Kidney glomerular epithelial cell (primary cell): ENCODE measurements around the gene COL7A1.
"Not testable (repeated sequence)": the region's sequence is repeated elsewhere in the genome, so short reads cannot be mapped to it uniquely, and the experiment has no call there.

Source experiments
- DNase-seq: peaks from one replicate; lab custom pipeline; 2025; lab: John Stamatoyannopoulos, UW

The COL7A1 gene

DNA sequence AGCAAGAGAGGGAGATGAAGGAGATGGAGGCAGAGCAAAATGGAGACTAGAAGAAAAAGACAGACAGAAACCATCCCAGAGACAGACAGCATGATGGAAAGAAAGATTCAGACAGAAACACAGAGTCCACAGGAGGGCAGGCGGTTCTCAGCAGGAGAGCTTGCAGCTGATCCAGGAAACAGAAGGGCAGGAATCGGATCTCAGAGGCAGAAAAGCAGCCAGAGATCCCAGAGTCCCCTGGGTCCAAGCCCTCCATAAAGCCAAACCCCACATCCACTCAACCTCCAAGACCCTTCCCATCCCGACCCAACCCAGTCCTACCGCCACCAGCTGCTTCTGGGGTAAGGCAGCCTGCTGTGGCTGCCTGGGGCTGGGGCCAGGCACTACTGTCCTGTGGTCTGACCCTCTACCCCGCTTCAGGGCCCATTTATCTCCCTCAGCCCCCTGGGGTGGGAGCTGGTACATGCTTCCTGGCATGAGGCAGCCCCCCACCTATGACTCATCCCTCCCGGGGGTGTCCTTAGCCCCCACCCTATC is 31.7 kb downstream of the COL7A1 start, which contains the start of gene UCN2:
Gene UCN2 (minus strand): TSS at position 400 of the 537 bp plus-strand sequence. CDS start 657 bp downstream, outside the sequence.
- DNase-seq: no peak

GRCh38 chr3:48562367-48563095 is 32.6 kb downstream of the COL7A1 start:
- no peak for DNase-seq

DNA sequence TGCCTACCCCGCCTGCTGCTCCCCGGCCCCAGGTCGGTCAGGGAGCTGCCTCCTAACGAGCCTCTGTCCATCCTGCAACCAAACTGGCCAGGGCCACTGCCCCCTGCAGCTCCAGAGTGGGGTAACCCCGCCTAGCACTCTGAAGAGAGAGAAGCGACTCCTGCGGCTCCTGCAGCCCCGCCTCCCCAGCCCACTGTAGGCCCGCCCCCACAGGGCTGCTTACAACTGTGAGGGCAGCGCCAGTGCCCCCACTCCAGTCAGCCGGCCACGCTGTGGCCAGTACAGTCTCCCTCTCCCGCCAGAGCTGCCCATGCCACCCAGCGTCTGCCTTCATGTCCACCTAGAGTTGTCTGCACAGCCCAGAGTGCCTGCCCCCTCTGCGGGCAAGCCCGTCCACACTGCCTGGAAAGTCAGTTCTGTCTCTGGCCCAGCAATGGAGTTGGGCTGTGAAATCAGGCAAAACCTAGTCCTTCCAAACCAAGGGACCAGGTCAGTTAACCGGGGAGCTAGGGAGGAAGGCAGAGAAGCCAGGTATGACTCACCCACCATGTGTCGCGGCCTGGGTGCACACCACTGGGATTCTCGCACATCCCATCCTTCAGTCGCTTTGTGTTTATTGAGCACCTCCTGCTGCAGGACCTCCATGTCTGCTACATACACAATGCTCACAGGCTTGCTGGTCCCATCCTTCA is 33.9 kb downstream of the COL7A1 start:
- DNase-seq: peak; percentile 35

DNA sequence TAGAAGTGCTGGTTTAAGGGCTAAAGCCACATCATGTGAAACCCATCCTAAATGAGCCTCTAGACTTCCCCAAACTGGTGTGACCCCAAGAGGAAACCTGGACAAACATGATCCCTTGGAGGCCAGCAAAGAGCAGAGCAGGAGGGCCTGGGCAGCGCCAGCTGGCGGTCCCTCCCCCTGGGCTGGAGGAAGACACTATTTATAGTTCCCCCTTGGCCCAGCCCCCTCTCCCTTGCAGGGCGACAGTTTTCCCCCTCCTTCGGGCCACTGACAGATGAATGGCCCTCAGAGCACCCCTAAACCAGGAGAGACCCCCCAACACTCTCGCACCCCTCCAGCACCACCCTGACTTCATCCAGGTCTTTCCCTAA is 34.5 kb downstream of the COL7A1 start:
- no peak for DNase-seq

DNA sequence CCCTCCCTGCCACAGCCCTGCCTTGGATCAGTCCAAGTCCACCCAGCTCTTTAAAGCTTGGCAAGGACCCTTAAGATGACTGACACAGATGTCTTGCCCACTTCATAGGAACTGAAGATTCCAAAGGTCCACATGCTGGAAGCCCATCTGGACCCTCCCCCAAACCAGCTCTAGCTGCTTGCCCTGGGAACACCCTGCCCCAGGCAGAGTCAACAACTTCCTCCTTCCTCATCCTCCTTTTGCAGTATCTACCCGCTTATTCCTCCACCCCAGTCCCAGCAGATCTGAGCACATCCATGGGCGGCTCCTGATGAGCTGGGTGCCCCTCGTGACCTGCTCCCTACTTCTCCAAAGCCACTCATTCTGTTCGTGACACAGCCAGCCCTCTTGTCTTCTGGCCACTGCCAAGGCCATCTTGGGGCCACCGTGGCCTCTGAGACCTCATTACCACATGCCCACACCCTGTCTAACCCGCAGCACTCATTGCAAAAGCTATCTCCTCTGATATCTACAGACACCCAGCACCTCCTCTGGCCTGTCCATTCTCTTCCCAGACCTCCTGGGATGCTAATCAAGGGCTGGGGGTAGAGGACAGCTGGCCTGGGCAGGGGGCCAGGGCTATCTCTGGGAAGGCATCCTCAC is 36.5 kb downstream of the COL7A1 start:
- no peak for DNase-seq

- peak; percentile 97 for DNase-seq
Observed at GRCh38 chr3:48556796-48557626, 38.1 kb downstream of the COL7A1 start, which contains the start of gene PFKFB4. PFKFB4 (minus strand) TSS chr3:48556803; CDS start chr3:48556777, 26 bp downstream.

DNA sequence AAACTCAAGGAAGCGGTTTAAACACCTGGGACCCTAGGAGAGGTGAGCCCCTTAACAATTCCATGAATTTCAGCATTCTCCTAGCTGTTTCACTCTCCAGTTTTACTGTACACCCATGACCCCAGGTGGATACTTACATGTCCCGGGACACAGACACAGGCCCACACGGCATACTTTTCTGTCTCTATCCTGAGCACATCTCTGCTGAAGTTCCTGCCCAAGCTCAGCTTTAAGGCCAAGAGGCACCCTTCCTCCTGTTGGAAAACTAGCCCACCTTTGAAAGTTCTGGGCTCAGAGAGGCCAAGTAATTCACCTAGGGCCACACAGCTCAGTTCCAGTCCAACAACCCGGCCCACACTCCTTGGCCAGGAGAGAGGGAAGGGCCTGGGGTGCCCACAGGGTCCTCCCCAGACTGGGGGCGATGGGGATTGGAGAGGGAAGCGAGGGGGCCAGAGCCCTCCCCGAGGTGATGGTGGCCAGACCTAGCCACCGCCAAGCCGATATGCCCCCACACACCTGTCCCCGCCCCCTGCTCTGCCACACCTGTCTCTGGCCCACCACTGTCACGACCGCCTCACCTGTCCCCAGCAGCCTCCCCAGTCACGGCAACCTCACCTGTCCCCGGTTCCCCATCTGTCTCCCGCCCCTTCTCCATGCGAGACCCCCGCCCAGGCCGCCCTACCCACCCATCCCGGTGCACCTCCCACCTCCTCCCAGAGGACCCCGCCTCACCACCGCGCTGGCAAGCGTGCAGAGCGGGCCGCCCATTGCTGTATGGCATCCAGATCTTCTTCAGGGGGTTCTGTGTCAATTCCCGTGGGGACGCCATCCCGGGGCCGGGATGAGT is 39.0 kb downstream of the COL7A1 start:
- no peak for DNase-seq

- no peak for DNase-seq
Observed at GRCh38 chr3:48555231-48555948, 39.7 kb downstream of the COL7A1 start.

DNA sequence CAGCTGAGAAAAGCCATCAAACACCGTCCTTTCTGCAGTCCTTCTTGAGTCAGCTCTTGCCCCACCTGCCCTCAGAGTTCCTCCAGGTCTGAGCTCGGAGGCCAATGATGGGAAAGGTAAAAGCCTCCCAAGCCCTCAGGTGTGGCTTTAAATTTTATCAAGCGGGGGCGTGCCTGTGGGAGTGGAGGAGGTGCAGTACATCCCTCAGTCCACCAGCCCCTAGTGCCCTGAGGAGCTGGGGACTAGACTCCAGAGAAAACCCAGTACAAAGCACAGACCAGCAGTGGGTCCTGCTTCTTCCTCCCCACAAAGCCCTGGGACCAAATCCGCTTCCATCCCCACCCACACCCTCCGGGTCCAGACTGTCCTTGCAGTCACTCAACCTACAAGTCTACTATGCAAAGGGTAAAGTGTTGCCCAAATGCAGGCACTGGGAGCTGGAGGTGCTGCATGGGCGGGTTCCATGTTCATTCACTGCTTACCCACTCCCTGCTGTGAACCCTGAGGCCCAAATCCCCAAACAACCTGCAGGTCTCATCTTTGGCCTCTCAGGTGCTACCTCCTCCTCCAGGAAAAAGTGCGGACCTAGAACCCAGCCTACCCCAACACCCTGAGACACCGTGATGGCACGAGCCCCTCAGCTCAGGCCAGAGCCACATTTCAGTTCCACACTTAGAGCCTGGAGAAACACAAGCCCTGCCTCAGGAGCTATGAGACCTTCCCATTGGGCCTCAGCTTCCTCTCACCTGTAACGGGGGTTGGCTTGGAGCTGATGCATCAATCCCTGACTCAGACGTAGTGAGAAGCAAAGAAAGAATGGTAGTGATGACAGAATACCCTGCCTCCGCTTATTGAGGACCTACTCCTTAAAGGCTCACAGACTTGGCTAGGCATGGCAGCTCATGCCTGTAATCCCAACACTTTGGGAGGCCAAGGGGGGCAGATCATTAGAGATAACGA is 41.0 kb downstream of the COL7A1 start:
- no peak for DNase-seq

GRCh38 chr3:48553361-48553760 is 41.8 kb downstream of the COL7A1 start:
- DNase-seq: no peak

GRCh38 chr3:48552111-48552951 is 42.8 kb downstream of the COL7A1 start:
- no peak for DNase-seq

DNA sequence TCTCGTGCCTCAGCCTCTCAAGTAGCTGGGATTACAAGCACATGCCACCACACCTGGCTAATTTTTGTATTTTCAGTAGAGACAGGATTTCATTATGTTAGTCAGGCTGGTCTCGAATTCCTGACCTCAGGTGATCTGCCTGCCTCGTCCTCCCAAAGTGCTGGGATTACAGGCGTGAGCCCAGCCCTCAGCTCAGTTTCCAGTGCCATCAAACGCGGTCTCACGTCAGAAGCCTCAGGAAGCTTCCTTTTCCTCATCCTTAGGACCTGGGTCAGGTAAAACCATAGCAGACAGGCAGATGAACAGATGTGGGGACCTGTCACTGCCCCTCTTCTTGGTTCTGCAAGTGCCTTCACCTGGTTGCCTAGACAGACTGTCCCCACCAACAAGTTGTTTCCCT is 43.5 kb downstream of the COL7A1 start:
- not testable (repeated sequence) for DNase-seq

- peak; percentile 58 for DNase-seq
Observed at GRCh38 chr3:48548729-48549705, 46.1 kb downstream of the COL7A1 start.

DNA sequence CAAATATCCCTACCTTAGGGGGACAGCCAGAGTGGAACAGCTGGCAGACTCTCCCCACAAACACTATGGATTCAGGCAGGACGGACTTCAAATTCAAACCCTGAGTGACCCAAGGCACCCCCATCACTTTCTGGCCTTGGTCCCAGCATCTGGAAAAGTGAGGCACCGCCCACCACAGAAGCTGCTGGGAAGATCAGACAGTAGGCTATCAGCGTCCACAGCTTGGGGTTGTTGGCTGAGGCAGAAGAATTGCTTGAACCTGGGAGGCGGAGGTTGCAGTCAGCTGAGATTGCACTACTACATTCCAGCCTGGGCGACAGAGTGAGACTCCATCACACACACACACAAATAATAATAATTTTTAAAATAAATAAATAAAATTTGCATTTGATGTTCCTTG is 47.0 kb downstream of the COL7A1 start:
- DNase-seq: no peak

DNA sequence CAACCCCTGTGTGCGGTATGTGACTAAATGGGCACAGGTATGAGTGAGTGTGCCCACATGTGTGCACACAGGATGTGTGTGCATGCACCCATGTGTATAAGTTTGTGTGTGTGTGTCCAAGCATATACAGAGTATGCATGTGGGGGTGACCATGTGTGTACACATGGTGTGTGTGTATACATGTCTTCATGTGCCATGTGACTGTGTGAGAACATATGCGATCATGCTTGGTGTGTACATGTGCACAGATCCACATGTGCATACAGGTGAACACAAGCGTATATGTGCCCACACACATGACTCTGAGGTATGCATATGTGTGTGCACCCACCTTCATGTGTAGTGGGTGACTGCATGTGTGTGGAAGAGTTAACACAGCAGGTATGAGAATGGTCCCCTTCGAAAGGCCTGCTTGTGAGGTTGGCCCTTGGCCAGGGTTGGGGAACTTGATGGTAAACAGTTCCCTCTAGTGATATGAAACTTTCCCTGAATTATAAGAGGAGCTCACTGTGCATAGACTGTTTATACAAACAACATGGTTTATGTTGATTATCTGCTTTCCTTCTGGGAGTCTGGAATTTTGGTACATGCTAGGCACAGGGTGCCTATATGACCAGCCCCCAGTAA is 48.8 kb downstream of the COL7A1 start:
- no peak for DNase-seq

- no peak for DNase-seq
Observed at GRCh38 chr3:48544141-48544540, 51.0 kb downstream of the COL7A1 start.
